Measurements from ENCODE around the gene LGR4. TPM values are rescaled to one million over a fixed set of nuclear protein-coding genes. Genes with fewer than 3 reads are reported as not detected.

LGR4 gene
- total and polyA plus RNA-seq, 12 donors: 7.3 to 90.4 (median 38.6) TPM

- TF ChIP-seq, protein P1, sequence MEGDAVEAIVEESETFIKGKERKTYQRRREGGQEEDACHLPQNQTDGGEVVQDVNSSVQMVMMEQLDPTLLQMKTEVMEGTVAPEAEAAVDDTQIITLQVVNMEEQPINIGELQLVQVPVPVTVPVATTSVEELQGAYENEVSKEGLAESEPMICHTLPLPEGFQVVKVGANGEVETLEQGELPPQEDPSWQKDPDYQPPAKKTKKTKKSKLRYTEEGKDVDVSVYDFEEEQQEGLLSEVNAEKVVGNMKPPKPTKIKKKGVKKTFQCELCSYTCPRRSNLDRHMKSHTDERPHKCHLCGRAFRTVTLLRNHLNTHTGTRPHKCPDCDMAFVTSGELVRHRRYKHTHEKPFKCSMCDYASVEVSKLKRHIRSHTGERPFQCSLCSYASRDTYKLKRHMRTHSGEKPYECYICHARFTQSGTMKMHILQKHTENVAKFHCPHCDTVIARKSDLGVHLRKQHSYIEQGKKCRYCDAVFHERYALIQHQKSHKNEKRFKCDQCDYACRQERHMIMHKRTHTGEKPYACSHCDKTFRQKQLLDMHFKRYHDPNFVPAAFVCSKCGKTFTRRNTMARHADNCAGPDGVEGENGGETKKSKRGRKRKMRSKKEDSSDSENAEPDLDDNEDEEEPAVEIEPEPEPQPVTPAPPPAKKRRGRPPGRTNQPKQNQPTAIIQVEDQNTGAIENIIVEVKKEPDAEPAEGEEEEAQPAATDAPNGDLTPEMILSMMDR (IDR thresholded peaks at IDR 0.05): no peak
- no peak for TF ChIP-seq POLR2A (IDR thresholded peaks at IDR 0.05)
- intact Hi-C loops (cut with DNase I): no loop called here
- peak overlapping the region in 2 of 5 donors; percentile 2 to 15 for H3K27ac ChIP-seq
These were observed 23.9 kb upstream of the LGR4 start for GRCh38 chr11:27496461-27496860.

DNA sequence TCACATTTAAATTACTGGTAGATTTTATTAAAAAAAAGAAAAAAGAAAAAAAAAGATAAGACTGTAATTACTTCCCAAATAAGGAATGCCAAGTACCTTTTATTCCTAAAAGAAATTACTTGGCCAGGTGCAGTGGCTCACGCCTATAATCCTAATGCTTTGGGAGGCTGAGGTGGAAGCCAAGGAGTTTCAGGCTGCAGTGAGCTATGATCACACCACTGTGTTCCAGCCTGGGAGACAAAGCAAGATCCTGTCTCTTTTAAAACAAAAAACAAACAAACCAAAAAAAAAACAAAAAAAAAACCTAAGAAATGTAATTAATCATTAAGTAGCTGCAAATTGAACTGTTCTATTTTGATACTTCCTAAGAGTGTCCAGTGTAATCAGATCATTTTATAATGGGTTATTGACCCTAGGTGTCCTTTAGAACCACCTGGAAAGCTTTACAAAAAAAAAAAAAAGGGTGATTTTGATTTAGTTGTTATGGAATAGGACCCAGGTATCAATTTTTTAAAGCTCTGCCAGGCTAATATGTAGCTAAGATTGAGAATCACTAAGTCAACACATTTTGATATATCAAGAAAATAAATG lies 23.2 kb upstream of the LGR4 start:
- Histone ChIP-seq H3K27ac (peak overlapping the region in 1 of 5 donors; percentile 2), H3K4me1 (replicated peaks in 1 of 2) (peaks cover 13 to 24% of the 10 kb centered on the region in 2 donors), H3K9me3 (replicated peaks in 1 of 3) (peaks cover 0 to 12% (median 0%) of the 10 kb centered on the region in 3 donors), H3K36me3 (replicated peaks in 1 of 2) (peaks cover 0 to 44% of the 10 kb centered on the region in 2 donors), H3K4me3 (no peak overlapping the region), H3K27me3 (no peaks in the 10 kb centered on the region)
- intact Hi-C loops (cut with DNase I): no loop called here
- TF ChIP-seq, protein P1 (IDR thresholded peaks at IDR 0.05): no peak
- 84 to 100% (median 90%) methylated on average over 1 of the region's 1 CpG for WGBS, 4 donors
- no peak for DNase-seq

More at GRCh38 chr11:27496461-27496860, 23.9 kb upstream of the LGR4 start:
- 12 to 30% (median 15%) methylated on average over 1 of the region's 1 CpG for WGBS, 4 donors
- Histone ChIP-seq H3K27me3 (no peaks in the 10 kb centered on the region), H3K36me3 (replicated peaks in 1 of 2) (peaks cover 0 to 44% of the 10 kb centered on the region in 2 donors), H3K9me3 (replicated peaks in 1 of 3) (peaks cover 0 to 12% (median 0%) of the 10 kb centered on the region in 3 donors), H3K4me1 (replicated peaks in 1 of 2) (peaks cover 13 to 24% of the 10 kb centered on the region in 2 donors), H3K4me3 (no peak overlapping the region)
- DNase-seq: no peak

DNA sequence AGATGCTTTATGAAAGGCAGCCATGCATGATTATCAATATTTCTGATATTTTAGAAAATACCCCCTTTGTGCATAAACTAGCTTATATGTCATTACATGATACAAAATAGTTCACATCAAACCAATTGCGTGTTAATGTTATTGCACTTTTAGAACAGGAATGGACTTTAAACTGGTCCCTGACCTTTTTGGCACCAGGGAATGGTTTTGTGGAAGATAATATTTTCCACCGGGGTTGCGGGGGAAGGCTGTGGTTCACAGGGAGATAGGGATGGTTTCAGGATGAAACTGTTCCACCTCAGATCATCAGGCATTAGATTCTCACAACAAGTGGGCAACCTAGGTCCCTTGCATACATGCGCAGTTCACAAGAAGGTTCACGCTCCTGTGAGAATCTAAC lies 16.5 kb upstream of the LGR4 start:
- H3K27ac ChIP-seq: no peak overlapping the region
- no peak overlapping the region for H3K4me3 ChIP-seq
- H3K9me3 ChIP-seq (replicated peaks in 1 of 3): no peaks in the 10 kb centered on the region
- no peak for DNase-seq
- 80 to 87% (median 85%) methylated on average over 5 of the region's 5 CpGs for WGBS, 4 donors
- TF ChIP-seq, protein P1 (IDR thresholded peaks at IDR 0.05): no peak
- no peak for TF ChIP-seq POLR2A (IDR thresholded peaks at IDR 0.05)
- H3K4me1 ChIP-seq (replicated peaks in 1 of 2): peaks cover 0 to 3% of the 10 kb centered on the region in 2 donors
- H3K27me3 ChIP-seq: no peaks in the 10 kb centered on the region
- H3K36me3 ChIP-seq (replicated peaks in 1 of 2): peaks cover 0 to 12% of the 10 kb centered on the region in 2 donors
- intact Hi-C loops (cut with DNase I): loop anchor here (5.0 kb wide), 2 partner anchors 192 to 307 kb away; no protein-coding TSS in a partner anchor

DNA sequence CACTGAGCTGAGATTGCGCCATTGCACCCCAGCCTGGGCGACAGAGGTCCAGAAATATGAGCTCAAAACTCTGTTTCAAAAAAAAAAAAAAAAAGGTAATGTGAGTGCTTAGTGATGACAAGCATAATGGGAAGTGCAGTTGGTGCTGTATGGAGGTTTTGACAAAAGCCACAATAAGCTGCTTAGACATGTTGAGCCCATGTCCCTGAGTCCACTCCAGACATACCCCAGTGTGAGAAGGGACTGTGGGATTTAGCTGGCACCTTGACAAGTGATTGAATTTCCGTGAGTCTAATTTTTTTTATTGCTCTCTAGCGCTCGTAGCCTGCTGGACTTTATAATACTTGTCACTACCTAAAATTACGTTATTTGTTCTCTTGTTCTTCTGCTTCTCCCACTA lies 15.1 kb upstream of the LGR4 start:
- WGBS, 4 donors: 78 to 84% (median 83%) methylated on average over 6 of the region's 6 CpGs
- TF ChIP-seq POLR2A (IDR thresholded peaks at IDR 0.05): no peak
- TF ChIP-seq, protein P1 (IDR thresholded peaks at IDR 0.05): no peak
- intact Hi-C loops (cut with DNase I): loop anchor here (5.0 kb wide), 2 partner anchors 190 to 305 kb away; no protein-coding TSS in a partner anchor

More for the DNA sequence above, 15.1 kb upstream of the LGR4 start:
- H3K9me3 ChIP-seq (replicated peaks in 1 of 3): no peaks in the 10 kb centered on the region
- no peak overlapping the region for H3K27ac ChIP-seq
- no peak overlapping the region for H3K4me3 ChIP-seq
- H3K36me3 ChIP-seq (replicated peaks in 1 of 2): peaks cover 0 to 12% of the 10 kb centered on the region in 2 donors
- H3K27me3 ChIP-seq: no peaks in the 10 kb centered on the region
- H3K4me1 ChIP-seq (replicated peaks in 1 of 2): peaks cover 0 to 3% of the 10 kb centered on the region in 2 donors
- no peak for DNase-seq
